GM21737 (cell line): ENCODE results near the gene IGF2R.

Experiments used
- ATAC-seq: cut with Tn5 transposase; IDR thresholded peaks from one replicate; pipeline ENCODE4 v1.9.1; 2021; ENCODE audit warnings: mild to moderate bottlenecking, moderate library complexity; ENCODE audit not compliant: unreplicated experiment

Gene IGF2R

DNA sequence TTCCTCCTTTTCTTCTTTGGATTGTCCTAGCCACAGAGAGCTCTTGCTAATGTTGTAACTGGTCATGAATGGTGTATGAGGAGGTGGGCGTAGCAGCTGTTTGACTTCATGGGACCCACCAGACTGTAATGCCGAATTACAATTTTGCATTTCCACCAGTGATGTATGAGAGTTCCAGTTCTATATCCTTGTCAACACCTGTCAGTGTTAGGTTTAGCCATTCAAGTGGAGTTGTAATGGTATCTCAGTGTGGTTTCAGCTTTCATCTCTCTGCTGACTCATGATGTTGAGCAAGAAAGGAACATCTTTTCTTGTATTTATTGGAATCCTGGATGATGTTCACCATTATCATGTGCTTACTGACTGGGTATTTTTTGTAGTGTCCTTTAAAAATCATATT is 5.1 kb downstream of the IGF2R start:
- peak; percentile 27 for ATAC-seq

DNA sequence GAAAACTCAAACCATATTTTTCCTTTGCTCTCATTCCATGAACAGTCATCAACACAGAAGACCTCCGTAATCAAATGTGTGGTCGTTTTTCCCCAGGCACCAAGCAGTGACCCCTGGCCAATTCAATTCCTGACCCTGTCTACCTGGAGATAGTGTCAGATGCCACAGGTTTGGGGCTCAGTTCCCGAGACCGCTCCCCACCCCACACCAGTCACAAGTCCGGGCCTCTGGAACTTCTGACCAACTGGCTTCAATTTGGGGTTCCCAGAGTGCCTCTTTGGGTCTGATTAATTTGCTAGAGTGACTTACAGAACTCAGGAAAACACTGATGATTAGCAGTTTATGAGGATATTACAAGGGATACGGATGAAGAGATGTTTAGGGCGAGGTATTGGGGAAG is 6.0 kb downstream of the IGF2R start:
- no peak for ATAC-seq

DNA sequence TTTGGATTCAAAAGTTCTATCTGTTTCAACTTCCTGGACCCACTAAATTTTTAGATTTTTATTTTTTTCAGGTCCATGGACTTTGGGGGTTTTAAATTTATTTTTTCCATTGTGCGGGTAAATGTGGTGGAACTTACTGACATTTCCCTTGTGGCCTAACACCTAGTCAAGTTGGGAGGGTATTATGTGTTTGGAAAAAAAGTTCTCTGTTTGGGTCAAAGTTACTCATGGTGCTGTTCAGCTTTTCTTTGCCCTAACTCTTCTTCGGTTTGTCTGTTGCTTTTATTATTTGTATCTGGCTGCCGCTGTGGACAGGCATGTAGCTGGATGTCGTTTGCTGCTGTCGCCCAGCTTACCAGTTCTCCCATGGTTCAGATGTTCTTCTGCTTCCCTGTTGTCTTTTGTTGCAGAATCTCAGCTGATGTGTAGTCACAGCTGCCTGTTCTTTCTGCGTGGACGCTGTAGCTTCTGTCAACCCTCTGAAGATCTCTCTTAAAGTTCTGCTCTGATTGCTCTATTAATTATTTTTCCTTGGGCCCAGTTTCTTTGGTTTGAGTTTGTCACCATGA is 7.9 kb downstream of the IGF2R start:
- no peak for ATAC-seq

DNA sequence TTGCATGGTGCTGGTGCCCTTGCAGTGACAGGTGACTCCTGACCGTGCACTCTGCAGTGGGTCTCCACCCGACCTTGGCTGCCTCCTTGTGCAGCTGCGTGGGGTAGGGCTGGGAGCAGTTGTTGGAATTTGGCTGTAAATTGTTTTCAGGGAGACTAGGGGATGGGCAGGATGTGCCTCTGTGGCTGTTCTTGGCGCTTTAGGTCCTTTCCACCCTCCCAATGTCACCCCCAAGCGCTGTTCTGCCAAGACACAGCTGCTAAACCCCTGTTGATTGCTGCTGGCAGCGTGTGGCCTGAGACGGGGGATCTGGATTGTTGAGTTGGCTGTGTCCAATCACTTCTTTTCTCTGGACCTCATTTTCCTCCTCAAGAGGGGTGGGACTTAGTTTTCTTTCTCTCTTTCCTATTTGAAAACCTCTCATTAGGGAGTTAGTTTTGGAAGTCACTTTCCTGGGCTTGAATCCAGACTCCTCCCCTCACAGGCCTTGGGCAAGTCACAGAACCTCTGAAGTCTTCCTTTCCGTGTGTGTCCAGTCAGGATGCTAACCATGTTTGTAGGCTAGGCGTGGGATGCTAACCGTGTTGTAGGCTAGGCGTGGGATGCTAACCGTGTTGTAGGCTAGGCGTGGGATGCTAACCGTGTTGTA is 8.5 kb downstream of the IGF2R start:
- ATAC-seq: no peak

DNA sequence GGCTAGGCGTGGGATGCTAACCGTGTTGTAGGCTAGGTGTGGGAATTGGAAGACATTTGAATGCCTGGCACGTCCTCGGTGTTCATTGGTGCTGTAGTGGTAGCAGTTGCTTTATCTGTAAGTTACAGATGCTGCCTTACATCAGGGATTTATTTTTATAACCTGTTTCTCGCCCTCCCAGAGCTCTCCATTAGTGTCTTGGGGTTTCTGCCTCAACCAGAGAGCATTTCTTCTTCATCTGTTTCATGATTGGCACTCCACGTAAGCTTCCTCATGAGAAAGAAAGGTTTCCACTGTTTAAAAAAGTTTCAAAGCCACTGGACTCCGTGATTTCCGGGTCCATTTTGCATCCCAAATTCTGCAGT is 9.0 kb downstream of the IGF2R start:
- ATAC-seq: no peak

DNA sequence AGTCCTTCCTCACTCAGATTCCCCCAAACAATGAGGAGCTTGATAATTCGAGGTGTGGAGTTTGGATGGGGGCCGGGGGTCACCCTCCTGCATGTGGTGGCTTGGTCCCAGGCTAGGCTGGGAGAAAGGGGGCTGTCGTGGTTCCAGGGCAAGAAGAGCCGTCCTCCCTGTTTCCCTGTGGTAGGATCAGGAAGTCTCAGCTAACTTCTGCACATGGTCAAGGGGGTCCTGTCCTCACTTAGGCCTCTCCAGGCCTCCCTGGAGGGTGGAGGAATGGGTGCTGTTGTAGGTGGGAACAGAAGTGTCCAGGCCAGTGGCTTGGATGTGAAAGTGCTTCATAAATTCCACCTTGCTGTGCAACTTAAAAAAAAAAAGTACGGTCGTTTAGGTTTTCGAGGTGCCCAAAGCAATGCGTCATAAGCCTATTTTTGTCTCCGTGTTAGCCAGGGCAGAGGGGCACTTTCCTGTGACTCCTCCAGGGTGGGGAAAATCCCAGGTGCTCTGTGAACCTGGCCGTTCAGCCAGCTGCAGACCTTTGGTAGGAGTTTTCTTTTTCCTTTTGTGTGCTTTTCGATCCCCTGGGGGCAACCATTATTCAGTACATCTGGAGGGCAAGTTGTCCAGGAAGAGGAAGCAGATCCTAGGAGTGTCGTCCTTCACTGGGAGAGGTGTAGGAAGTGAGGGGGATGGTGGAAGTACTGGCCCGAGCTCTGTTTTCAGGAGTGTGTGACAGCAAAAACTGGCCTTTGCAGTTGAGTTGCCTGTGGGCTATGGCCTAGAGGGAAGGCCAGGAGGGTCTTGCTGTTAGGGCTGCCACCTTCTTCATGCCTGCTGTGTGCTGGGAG is 9.6 kb downstream of the IGF2R start:
- peak; percentile 26 for ATAC-seq

DNA sequence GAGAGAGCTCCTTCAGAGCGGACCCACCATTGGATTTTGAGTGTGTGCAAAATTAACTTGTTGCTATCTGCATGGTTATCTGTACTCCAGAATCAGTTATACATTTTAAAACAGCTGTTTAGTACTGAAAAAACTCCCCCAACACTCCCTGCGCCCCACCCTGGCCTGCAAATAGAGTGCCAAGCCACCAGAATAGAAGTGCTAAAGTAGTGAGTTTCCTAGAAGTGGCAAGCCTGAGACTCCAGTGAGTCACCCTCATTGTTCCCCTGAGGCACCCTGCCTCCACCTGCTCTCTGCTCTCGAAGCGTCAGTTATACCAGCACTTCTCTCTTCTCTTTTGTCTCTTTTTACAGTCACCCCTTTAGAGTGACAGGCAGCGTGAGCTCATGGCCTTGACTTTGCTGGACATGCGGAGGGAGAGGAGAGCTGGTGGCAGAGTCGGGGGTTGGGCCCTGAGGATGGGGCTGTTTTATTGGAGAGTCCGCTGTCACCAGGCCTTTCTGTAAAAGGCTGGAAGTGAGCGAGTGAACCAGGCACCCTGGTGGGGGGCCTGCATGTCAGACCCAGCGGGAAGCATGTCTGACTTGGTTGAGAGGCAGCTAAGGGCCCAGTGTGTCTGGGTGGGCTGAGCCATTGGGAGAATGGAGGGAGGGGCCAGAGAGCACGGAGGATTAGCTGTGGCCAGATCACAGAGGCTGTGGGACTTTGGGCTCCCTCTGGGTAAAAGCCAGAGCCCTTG is 10.4 kb downstream of the IGF2R start:
- peak; percentile 45 for ATAC-seq

DNA sequence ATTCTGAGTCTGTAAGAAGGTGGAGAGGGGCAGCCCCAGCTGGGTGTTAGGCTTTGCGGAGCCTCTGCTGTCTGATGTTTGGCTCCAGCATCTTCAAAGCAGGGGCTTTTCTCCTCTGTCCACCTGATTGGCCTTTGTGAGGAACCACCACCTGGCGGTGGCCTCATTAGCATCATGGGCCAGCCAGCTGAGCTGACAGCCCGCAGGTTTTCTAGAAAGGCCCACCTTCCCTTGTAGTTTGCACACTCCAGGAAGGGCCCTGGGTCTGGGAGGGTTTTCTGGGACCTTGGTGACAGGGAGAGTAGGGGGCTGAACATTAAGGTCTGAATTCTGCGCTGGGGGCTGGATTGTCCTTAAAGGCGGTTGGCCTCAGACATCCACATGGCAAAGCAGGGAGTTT is 11.6 kb downstream of the IGF2R start:
- no peak for ATAC-seq

DNA sequence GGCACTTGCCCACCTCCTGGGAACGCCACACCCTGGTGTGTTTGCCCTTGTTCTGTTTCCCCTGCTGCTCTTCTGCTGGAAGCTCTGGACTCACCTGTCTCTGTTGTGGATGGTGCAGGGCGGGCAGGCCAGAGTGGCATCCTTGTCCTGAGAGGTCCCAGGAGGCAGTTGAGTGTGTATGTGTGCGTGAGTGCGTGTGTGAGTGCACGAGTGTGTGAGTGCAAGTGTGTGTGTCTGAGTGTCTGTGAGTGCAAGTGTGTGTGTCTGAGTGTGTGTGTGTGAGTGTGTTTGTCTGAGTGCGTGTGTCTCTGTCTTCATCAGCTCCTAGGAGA is 12.2 kb downstream of the IGF2R start:
- ATAC-seq: no peak

DNA sequence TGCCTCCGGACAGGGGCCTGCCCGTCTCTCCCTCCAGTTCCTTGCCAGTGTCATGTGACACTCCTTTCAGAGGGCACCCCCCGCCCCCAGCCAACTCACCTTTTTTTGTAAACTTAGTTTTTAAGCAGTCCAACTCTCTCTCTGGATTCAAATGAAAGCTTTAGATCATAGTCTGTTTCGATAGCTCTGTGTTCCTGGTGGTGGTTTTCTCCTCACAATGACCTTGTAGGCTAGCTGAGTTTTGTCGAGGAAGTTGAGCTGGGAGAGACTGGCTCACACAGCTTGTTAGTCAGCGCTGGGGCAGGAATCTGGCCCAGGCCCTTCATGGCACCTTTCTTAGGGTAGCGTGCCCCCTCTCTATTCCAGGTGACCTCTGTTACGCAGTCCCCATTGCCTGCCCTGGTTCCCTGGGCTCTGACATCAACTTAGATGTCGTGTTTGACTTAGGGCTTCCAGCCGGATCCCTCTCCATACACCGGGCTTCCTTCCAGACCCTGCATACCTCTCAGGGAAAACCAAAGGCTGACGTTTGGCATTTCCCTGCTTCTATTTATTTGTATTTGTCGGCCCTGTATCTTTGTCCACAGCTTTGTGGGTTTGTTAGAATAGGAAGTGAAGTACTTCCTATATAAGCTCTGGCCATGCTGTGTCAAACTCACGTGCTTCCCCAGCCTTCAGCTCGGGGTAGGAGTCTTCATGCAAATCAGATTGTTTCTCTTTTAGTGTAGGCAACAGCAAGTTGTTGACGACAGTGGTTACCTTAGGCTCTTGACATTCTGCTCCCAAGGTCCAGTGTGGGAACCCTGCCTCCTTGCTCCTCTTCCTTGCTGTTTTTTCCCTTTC is 12.7 kb downstream of the IGF2R start:
- ATAC-seq: peak; percentile 54

DNA sequence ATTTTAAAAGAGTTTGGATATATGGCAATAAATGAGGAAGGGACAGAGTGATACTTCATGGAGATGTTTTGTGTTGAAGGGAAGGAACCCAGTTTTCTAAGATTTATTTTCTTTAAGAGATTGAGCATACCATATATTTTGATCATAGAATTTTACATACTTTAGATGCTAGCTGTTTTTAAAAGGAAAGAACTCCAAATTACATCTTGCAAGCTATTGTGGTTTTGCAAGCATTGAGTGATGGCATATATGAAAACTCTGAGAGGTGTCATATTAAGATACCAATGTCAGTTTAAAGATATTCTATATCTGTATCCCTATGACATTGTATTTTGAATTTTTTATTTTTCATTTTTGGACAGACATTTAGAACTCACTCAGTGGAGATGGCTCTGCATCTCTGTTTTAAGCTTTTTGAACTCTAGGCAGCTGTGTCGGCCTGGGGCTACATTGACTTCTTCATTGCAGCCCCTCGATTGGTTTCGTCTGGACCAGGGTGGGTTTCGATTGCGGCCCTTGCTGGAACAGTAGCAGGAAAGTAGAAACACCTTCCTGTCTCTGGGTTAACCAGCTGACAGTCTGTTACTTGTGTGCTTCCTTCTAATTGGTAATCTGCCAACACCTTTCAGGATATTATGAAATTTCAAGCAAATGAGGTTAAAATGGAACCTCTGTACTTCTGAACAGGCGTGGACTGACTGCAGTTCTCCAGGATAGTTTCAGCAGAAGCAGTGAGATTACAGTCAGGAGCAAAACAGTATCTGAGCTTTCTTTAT is 14.0 kb downstream of the IGF2R start:
- ATAC-seq: no peak

DNA sequence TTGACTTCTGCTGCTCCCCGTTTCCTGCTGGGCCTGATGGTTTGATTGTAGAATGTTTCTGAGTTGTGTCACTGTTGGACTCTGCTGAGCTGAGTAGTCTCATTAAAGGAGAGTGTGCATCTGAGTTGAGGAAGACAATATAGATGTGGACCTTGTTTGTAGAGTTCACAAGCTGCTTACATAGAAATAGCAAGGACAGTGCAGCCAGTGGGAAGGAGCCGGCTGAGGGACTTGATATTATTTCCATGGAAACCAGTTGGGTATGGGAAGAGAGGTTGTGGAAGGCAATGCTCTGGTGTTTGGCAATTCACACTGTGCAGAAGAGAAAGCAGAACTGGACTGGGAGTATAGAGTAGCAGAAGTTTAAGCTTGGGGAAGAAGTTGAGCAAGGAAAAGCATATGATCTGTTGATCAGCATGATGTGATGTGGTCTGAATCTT is 14.8 kb downstream of the IGF2R start:
- no peak for ATAC-seq

DNA sequence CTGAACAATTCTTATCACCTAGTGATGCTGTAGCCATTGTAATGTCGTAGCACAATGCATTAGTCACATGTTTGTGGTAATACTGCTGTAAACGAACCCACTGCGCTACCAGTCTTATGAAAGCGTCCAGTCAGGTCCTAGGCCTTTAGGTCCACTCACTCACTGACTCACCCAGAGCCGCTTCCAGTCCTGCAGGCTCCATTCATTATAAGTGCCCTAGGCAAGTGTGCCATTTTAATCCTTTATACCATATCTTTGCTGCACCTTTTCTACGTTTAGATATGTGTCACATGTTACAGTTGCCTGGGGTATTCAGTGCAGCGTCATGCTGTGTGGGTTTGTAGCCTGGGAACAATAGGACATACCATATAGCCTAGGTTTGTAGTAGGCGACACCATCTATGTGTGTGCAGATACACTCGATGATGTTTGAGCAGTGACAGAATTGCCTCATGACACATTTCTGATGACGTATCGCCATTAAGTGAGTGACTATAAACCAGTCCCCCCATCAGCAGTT is 15.4 kb downstream of the IGF2R start:
- ATAC-seq: no peak

DNA sequence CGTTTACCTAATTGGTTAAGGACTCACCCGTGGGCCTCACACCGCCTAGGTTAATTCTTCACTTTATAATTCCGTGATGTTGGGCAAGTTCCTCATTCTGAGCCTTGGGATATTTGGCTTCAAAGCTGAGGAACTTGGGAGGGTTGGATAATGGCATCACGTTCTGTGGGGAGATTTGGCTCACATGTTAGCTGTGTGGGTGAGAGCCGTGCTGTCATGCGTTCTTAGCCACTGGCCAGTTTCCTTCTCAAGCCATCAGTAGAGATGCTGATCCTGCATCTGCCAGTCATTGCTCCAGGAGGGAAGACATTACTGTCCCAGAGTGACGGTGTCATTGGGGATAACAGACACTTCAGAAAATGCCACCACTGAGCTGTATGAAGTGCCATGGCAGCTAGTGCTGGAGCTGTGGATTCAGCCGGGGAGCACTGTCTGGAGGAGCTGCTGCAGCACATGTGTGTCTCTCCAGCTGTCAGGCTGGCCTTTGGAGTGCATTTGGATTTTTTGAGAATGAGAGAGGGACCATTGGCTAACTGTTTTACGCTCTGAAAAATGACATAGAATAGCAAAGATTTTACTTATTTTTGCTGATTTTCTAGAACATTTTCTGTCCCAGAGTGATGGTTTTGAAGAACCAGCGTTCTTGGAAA is 16.5 kb downstream of the IGF2R start:
- ATAC-seq: no peak

DNA sequence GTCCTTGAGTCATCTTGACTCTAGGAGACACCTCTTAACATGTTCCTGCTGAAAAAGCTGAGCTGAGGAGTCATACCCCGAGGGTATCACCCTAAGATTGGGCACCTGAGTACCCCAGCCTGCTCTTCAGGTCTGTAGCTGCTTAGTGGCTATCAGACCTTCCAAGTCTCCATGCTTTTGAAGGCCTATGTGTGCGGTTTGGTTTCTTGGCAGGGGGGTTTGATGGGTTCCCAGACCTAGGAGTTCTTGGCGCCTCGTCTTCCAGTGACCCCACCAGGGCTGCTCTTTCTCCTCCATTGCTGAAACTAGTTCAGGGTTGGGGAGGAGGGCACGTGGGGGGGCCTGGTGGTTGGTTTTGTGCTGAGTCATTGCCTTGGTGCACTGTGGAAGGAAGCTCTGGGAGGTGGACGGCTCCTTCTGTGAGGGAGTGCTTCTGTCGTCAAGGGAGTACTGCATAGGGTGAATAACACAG is 20.1 kb downstream of the IGF2R start:
- no peak for ATAC-seq

DNA sequence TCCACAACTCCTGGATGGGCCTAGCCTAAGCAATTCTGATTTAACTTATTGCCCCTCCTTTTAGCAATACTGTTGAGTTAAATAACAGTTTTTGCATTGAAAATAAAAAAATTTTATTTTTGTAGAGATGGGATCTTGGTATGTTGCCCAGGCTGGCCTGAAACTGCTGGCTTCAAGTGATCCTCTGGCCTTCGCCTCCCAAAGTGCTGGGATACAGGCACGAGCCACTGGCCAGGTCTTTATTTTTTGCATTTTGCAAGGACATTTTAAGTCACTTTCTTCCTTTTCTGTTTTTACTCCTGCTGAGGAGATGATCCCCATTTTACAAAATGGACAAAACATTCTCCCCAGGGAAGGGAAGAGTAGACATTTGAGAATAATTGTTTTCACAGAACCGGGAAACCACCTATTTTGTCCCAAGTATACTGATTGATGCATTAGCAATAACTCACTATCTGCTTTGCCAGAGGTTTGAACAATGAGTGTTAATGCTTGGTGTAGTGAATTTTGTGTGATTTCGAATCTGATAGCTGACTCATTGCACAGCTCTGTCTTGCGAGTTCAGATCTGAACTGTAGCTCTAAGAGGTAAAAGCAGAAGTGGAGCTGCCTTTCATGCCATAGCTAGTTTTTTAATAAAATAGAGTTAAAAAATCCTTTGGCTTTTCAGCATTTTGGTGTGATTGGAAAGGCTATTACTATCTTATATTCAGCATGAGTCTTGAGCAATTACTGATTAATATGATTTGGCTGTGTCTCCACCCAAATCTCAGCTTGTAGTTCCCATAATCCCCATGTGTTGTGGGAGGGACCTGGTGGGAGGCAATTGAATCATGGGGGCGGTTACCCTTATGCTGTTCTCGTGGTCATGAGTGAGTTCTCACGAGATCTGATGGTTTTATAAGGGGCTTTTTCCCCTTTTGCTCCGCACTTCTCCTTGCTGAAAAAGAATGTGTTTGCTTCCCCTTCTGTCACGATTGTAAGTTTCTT is 20.9 kb downstream of the IGF2R start:
- peak; percentile 76 for ATAC-seq

DNA sequence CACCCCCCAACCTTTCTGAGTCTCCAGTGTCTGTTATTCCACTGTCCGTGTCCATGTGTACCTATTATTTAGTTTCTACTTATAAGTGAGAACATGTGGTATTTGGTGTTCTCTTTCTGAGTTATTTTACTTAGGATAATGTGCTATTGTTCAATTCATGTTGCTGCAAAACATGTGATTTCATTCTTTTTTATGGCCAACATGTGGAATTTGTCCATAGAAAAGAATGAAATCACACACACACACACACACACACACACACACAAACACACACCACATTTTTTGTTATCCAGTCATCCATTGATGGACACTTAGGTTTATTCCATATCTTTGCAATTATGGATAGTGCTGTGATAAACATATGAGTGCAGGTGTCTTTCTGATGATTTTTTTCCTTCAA is 23.5 kb downstream of the IGF2R start:
- ATAC-seq: no peak

DNA sequence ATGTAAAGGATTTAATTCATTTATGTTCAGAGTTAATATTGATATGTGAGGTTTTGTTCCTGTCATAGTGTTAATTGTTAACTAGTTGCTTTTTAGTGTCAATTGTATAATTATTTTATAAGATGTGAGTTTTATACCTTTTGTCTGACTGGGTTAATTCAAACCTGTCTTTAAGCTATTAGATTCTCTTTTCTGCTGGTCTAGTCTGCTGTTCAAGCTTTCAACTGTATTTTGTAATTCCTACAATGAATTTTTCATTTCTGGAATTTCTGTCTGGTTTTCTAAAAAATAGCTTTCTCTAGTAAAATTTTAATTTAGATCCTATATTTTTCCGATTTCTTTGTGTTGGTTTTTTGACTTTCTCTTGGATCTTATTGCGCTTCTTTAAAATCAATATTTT is 26.5 kb downstream of the IGF2R start:
- ATAC-seq: no peak
